Uterus (tissue), 2 donors: ENCODE data around the gene CRLF1.

Experiments
- CTCF ChIP-seq, 4 experiments: fragments of 200-600 bp in 2 of 4; fragments of 450-650 bp in 2 of 4; sonication (generic) in 2 of 4; IDR thresholded peaks; one replicate each; pipeline ENCODE4 v1.5.1; 2016 to 2019; ENCODE audit warnings: antibody characterized with exemption in 4 of 4, mild to moderate bottlenecking in 2 of 4, moderate library complexity in 1 of 4
- POLR2A ChIP-seq, 2 donors: fragments of 450-650 bp; IDR thresholded peaks; one replicate each; pipeline ENCODE4 v1.6.1; 2016; ENCODE audit warnings: antibody characterized with exemption in 2 of 2, mild to moderate bottlenecking in 1 of 2, moderate library complexity in 1 of 2

- TF ChIP-seq POLR2A (IDR thresholded peaks at IDR 0.05): no peak
- TF ChIP-seq CTCF (IDR thresholded peaks at IDR 0.05): no peak
These were observed 44.0 kb upstream of the CRLF1 start for GRCh38 chr19:18650468-18651041.
